Left ventricle myocardium inferior (tissue), 1 donor: ENCODE data around the gene TSPAN15. TPM values are rescaled to one million over a fixed set of nuclear protein-coding genes. Genes with fewer than 3 reads are reported as not detected.

Experiments
- DNase-seq: peaks from one replicate; pipeline ENCODE4 v3.0.0-alpha.2; 2020
- H3K27ac ChIP-seq: fragments of 200-600 bp; replicated peaks from 2 replicates; pipeline ENCODE4 v1.8.0; 2021
- H3K27me3 ChIP-seq: fragments of 200-600 bp; 2 replicates; pipeline ENCODE4 v1.8.0; 2021; ENCODE audit warnings: low read depth
- H3K36me3 ChIP-seq: fragments of 200-600 bp; 2 replicates; pipeline ENCODE4 v1.8.0; 2021
- H3K4me1 ChIP-seq: fragments of 200-600 bp; 2 replicates; pipeline ENCODE4 v1.8.0; 2021
- H3K4me3 ChIP-seq: fragments of 200-600 bp; 2 replicates; pipeline ENCODE4 v1.8.0; 2021; ENCODE audit warnings: mild to moderate bottlenecking, moderate library complexity
- H3K9me3 ChIP-seq: fragments of 200-600 bp; replicated peaks from 2 replicates; pipeline ENCODE4 v1.8.0; 2021
- CTCF ChIP-seq: fragments of 200-600 bp; IDR thresholded peaks from 2 replicates; pipeline ENCODE4 v1.8.0; 2021; ENCODE audit warnings: antibody characterized with exemption, mild to moderate bottlenecking, borderline replicate concordance
- intact Hi-C: fragments of 100-400 bp; cut with micrococcal nuclease; formaldehyde crosslinking; loops from one replicate; pipeline ENCODE4 v1.11.0; 2022
- total RNA-seq: library from RNA; stranded (reverse); fragmentation: NEBNext Ultra II Directional; extraction: Animal tissue kit (Norgen Biotek cat#: 25700); gene quantifications from one replicate; pipeline ENCODE4 v1.2.1, GENCODE V29; 2021
- donor health status: DM: no; HTN: yes; CAD: no; lungs with severe emphysema.

Gene TSPAN15
- total RNA-seq, 1 donor from 2014 or later: 6.8 TPM

GRCh38 chr10:69496352-69497230 is 45.3 kb downstream of the TSPAN15 start:
- H3K27me3 ChIP-seq: no peaks in the 10 kb centered on the region
- DNase-seq: no peak
- peaks cover 15% of the 10 kb centered on the region for H3K4me1 ChIP-seq
- intact Hi-C loops: no loop called here
- H3K27ac ChIP-seq: no peak overlapping the region
- H3K36me3 ChIP-seq: no peaks in the 10 kb centered on the region
- no peak overlapping the region for H3K4me3 ChIP-seq
- TF ChIP-seq CTCF: no peak
- no peaks in the 10 kb centered on the region for H3K9me3 ChIP-seq

GRCh38 chr10:69497231-69497561 is 45.9 kb downstream of the TSPAN15 start:
- Histone ChIP-seq H3K4me1 (peaks cover 13% of the 10 kb centered on the region), H3K4me3 (no peak overlapping the region), H3K9me3 (no peaks in the 10 kb centered on the region), H3K27me3 (no peaks in the 10 kb centered on the region), H3K36me3 (no peaks in the 10 kb centered on the region), H3K27ac (no peak overlapping the region)
- no peak for TF ChIP-seq CTCF
- no peak for DNase-seq
- intact Hi-C loops: no loop called here

GRCh38 chr10:69497611-69498390 is 46.5 kb downstream of the TSPAN15 start:
- TF ChIP-seq CTCF: no peak
- H3K4me3 ChIP-seq: no peak overlapping the region
- H3K9me3 ChIP-seq: no peaks in the 10 kb centered on the region
- no peaks in the 10 kb centered on the region for H3K36me3 ChIP-seq
- intact Hi-C loops: no loop called here
- no peak for DNase-seq
- no peak overlapping the region for H3K27ac ChIP-seq
- no peaks in the 10 kb centered on the region for H3K27me3 ChIP-seq
- H3K4me1 ChIP-seq: peaks cover 7% of the 10 kb centered on the region

- Histone ChIP-seq H3K9me3 (no peaks in the 10 kb centered on the region), H3K36me3 (no peaks in the 10 kb centered on the region), H3K27ac (no peak overlapping the region), H3K4me1 (peaks cover 3% of the 10 kb centered on the region), H3K27me3 (no peaks in the 10 kb centered on the region), H3K4me3 (no peak overlapping the region)
- intact Hi-C loops: no loop called here
- no peak for DNase-seq
- no peak for TF ChIP-seq CTCF
Observed at GRCh38 chr10:69498711-69499471, 47.6 kb downstream of the TSPAN15 start.
